Measurements from ENCODE around the gene MIAT. TPM values are rescaled to one million over a fixed set of nuclear protein-coding genes. Genes with fewer than 3 reads are reported as not detected.

Gene MIAT
- total RNA-seq, 2 donors from 2014 or later = 1.2 to 4.4 TPM

DNA sequence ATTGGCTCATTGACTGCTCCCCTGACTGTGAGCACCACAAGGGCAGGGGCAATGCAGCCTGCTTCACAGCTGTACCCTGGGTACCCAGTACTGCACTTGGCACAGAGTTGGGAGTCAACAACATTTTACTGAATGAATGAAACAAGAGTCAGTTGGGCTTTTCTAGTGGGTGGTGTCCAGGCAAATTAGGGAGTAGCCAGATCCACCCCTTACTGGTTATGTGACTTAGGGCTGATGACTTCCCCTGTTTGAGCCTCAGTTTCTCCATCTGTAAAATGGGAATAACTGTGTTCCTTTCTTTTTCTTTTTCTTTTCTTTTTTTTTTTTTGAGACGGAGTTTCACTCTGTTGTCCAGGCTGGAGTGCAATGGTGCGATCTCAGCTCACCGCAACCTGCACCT lies 23.1 kb downstream of the MIAT start:
- Mint-ChIP-seq H3K27ac (no peak overlapping the region), H3K4me1 (peaks cover 10% of the 10 kb centered on the region), H3K27me3 (ENCODE audit: insufficient read depth) (no peaks in the 10 kb centered on the region), H3K9me3 (no peaks in the 10 kb centered on the region), H3K36me3 (ENCODE audit: low read depth) (peaks cover 26% of the 10 kb centered on the region), H3K4me3 (no peak overlapping the region)
- H3K4me3 ChIP-seq (ENCODE audit: low read length) = no peak overlapping the region
- TF ChIP-seq, protein P1, sequence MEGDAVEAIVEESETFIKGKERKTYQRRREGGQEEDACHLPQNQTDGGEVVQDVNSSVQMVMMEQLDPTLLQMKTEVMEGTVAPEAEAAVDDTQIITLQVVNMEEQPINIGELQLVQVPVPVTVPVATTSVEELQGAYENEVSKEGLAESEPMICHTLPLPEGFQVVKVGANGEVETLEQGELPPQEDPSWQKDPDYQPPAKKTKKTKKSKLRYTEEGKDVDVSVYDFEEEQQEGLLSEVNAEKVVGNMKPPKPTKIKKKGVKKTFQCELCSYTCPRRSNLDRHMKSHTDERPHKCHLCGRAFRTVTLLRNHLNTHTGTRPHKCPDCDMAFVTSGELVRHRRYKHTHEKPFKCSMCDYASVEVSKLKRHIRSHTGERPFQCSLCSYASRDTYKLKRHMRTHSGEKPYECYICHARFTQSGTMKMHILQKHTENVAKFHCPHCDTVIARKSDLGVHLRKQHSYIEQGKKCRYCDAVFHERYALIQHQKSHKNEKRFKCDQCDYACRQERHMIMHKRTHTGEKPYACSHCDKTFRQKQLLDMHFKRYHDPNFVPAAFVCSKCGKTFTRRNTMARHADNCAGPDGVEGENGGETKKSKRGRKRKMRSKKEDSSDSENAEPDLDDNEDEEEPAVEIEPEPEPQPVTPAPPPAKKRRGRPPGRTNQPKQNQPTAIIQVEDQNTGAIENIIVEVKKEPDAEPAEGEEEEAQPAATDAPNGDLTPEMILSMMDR (conservative IDR thresholded peaks at IDR 0.05) = no peak
- no peaks in the 10 kb centered on the region for H3K9me3 ChIP-seq (ENCODE audit: control insufficient read depth, low read length)
- WGBS, 2 experiments (ENCODE audit: insufficient coverage in 1 of 2, insufficient read length in 1 of 2) = 97 to 100% methylated on average over 3 of the region's 3 CpGs
- H3K9ac ChIP-seq (ENCODE audit: extremely low read depth, low read length, poor library complexity, severe bottlenecking) = no peak overlapping the region
- H3K27me3 ChIP-seq (ENCODE audit: control insufficient read depth, insufficient read depth, low read length, poor library complexity, severe bottlenecking) = no peaks in the 10 kb centered on the region
- no peak for DNase-seq
- H3K27ac ChIP-seq (ENCODE audit: low read depth, low read length) = no peak overlapping the region
- peaks cover 9% of the 10 kb centered on the region for H3K36me3 ChIP-seq (ENCODE audit: control insufficient read depth, insufficient read depth, low read length)
- H3K4me1 ChIP-seq (ENCODE audit: control insufficient read depth, insufficient read depth, low read length) = peaks cover 7% of the 10 kb centered on the region

DNA sequence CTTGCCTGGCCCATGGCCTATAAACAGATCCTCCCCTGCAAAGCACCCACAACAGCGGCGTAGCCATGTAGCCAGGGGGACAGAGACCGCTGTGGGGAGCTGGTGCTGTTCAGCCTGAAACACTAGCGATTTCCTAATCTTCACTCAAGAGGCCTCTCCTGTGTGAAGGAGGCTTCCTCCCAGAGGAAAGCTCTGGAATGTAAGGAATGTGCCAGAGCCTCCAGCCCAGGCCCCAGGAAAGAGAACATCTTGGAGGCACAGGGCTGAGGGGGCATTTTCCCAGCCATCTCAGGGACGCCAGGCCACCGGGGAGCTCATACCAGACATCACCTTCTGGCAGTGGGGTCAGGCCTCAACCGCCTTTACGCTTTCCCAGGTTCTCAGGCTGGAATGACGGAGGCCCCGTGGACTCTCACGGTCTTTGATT lies 24.0 kb downstream of the MIAT start:
- H3K27ac Mint-ChIP-seq = peak overlapping the region; percentile 90
- H3K4me3 ChIP-seq (ENCODE audit: low read length) = no peak overlapping the region
- H3K36me3 ChIP-seq (ENCODE audit: control insufficient read depth, insufficient read depth, low read length) = peaks cover 9% of the 10 kb centered on the region
- H3K27ac ChIP-seq (ENCODE audit: low read depth, low read length) = peak overlapping the region; percentile 80
- no peaks in the 10 kb centered on the region for H3K9me3 Mint-ChIP-seq
- no peaks in the 10 kb centered on the region for H3K27me3 Mint-ChIP-seq (ENCODE audit: insufficient read depth)
- H3K9me3 ChIP-seq (ENCODE audit: control insufficient read depth, low read length) = no peaks in the 10 kb centered on the region
- no peak overlapping the region for H3K9ac ChIP-seq (ENCODE audit: extremely low read depth, low read length, poor library complexity, severe bottlenecking)
- no peak overlapping the region for H3K4me3 Mint-ChIP-seq
- 65 to 85% methylated on average over 8 to 11 of the region's 11 CpGs for WGBS, 2 experiments (ENCODE audit: insufficient coverage in 1 of 2, insufficient read length in 1 of 2)
- H3K36me3 Mint-ChIP-seq (ENCODE audit: low read depth) = peaks cover 26% of the 10 kb centered on the region
- H3K4me1 Mint-ChIP-seq = peaks cover 10% of the 10 kb centered on the region
- TF ChIP-seq, protein P1 (conservative IDR thresholded peaks at IDR 0.05) = no peak
- peak; percentile 90 for DNase-seq
- H3K4me1 ChIP-seq (ENCODE audit: control insufficient read depth, insufficient read depth, low read length) = peaks cover 7% of the 10 kb centered on the region
- H3K27me3 ChIP-seq (ENCODE audit: control insufficient read depth, insufficient read depth, low read length, poor library complexity, severe bottlenecking) = no peaks in the 10 kb centered on the region

DNA sequence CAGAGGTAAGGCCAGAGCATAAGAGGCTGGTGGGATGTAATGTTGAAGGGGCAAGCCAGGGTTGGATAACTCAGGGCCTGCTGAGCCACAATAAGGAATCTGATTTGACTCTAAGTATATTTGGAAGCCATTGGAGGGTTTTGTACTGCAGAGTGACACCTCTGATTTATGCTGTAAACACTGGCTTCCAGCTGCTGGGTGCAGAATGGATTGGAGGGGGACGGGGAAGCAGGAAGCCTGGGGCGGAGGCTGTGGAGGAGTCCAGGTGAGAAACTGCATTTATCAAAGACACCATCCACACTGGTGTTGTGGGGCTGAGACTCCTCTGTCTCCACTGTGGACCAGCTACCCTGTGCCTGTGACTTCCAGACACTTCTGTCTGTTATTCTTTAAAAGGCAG lies 26.8 kb downstream of the MIAT start:
- peaks cover 28% of the 10 kb centered on the region for H3K36me3 Mint-ChIP-seq (ENCODE audit: low read depth)
- 92% methylated on average over 2 of the region's 2 CpGs; no CpG with 5 or more reads in 1 of the 2 experiments for WGBS, 2 experiments (ENCODE audit: insufficient coverage in 1 of 2, insufficient read length in 1 of 2)

More for the DNA sequence above, 26.8 kb downstream of the MIAT start:
- Histone ChIP-seq H3K9ac (ENCODE audit: extremely low read depth, low read length, poor library complexity, severe bottlenecking) (no peak overlapping the region), H3K9me3 (ENCODE audit: control insufficient read depth, low read length) (no peaks in the 10 kb centered on the region), H3K4me3 (ENCODE audit: low read length) (no peak overlapping the region), H3K36me3 (ENCODE audit: control insufficient read depth, insufficient read depth, low read length) (peaks cover 9% of the 10 kb centered on the region), H3K27me3 (ENCODE audit: control insufficient read depth, insufficient read depth, low read length, poor library complexity, severe bottlenecking) (no peaks in the 10 kb centered on the region), H3K4me1 (ENCODE audit: control insufficient read depth, insufficient read depth, low read length) (peaks cover 7% of the 10 kb centered on the region), H3K27ac (ENCODE audit: low read depth, low read length) (no peak overlapping the region)
- Mint-ChIP-seq H3K4me1 (peaks cover 14% of the 10 kb centered on the region), H3K9me3 (no peaks in the 10 kb centered on the region), H3K27ac (peak overlapping the region; percentile 18), H3K4me3 (no peak overlapping the region), H3K27me3 (ENCODE audit: insufficient read depth) (no peaks in the 10 kb centered on the region)
- DNase-seq = no peak
- TF ChIP-seq, protein P1 (conservative IDR thresholded peaks at IDR 0.05) = no peak
